ENCODE results near the gene KIAA1217.

Gene KIAA1217

GRCh38 chr10:24371396-24371795 lies 162.5 kb downstream of the KIAA1217 start:
- DNase-seq (ENCODE audit: low read depth) = no peak

GRCh38 chr10:24374134-24374915 lies 165.4 kb downstream of the KIAA1217 start:
- DNase-seq (ENCODE audit: low read depth) = no peak

GRCh38 chr10:24375510-24375909 lies 166.6 kb downstream of the KIAA1217 start:
- no peak for DNase-seq (ENCODE audit: low read depth)

- DNase-seq (ENCODE audit: low read depth) = no peak
Measured at GRCh38 chr10:24376731-24377130, 167.8 kb downstream of the KIAA1217 start.

- no peak for DNase-seq (ENCODE audit: low read depth)
Measured at GRCh38 chr10:24378126-24378920, 169.4 kb downstream of the KIAA1217 start.

GRCh38 chr10:24381235-24382010 lies 172.5 kb downstream of the KIAA1217 start:
- DNase-seq (ENCODE audit: low read depth) = no peak

GRCh38 chr10:24382045-24382444 lies 173.1 kb downstream of the KIAA1217 start:
- no peak for DNase-seq (ENCODE audit: low read depth)

GRCh38 chr10:24382596-24382978 lies 173.6 kb downstream of the KIAA1217 start:
- DNase-seq (ENCODE audit: low read depth) = no peak

GRCh38 chr10:24382979-24383663 lies 174.2 kb downstream of the KIAA1217 start:
- no peak for DNase-seq (ENCODE audit: low read depth)

- no peak for DNase-seq (ENCODE audit: low read depth)
Measured at GRCh38 chr10:24383681-24384106, 174.8 kb downstream of the KIAA1217 start.

- no peak for DNase-seq (ENCODE audit: low read depth)
Measured at GRCh38 chr10:24384954-24385353, 176.0 kb downstream of the KIAA1217 start.

- no peak for DNase-seq (ENCODE audit: low read depth)
Measured at GRCh38 chr10:24385776-24386175, 176.8 kb downstream of the KIAA1217 start.

- no peak for DNase-seq (ENCODE audit: low read depth)
Measured at GRCh38 chr10:24390146-24390700, 181.3 kb downstream of the KIAA1217 start.

- no peak for DNase-seq (ENCODE audit: low read depth)
Measured at GRCh38 chr10:24390746-24391145, 181.8 kb downstream of the KIAA1217 start.

- no peak for DNase-seq (ENCODE audit: low read depth)
Measured at GRCh38 chr10:24393201-24393600, 184.3 kb downstream of the KIAA1217 start.

GRCh38 chr10:24394461-24395190 lies 185.7 kb downstream of the KIAA1217 start:
- DNase-seq (ENCODE audit: low read depth) = no peak

- no peak for DNase-seq (ENCODE audit: low read depth)
Measured at GRCh38 chr10:24396396-24396795, 187.5 kb downstream of the KIAA1217 start.

- no peak for DNase-seq (ENCODE audit: low read depth)
Measured at GRCh38 chr10:24397662-24398061, 188.7 kb downstream of the KIAA1217 start.

GRCh38 chr10:24404567-24404966 lies 195.6 kb downstream of the KIAA1217 start:
- no peak for DNase-seq (ENCODE audit: low read depth)

GRCh38 chr10:24405635-24406034 lies 196.7 kb downstream of the KIAA1217 start:
- no peak for DNase-seq (ENCODE audit: low read depth)

All from stimulated activated CD8-positive, alpha-beta memory T cell treated with anti-CD3 and anti-CD28 coated beads, Interleukin-7, amount 100 ng/mL, for 24 hours (primary cell).